ENCODE results near the gene GRHL1.

- no peak for TF ChIP-seq CTCF (conservative IDR thresholded peaks at IDR 0.05 in 1 of 2, IDR thresholded peaks at IDR 0.05 in 1 of 2; ENCODE audit: extremely low read depth in 1 of 2, insufficient read depth in 1 of 2, low read depth in 1 of 2, low read length in 2 of 2)
- no peak for TF ChIP-seq EZH2 (IDR thresholded peaks at IDR 0.05; ENCODE audit: borderline replicate concordance, low read length)
Measured at GRCh38 chr2:10041711-10042110, 90.2 kb downstream of the GRHL1 start.

All from mammary epithelial cell (primary cell).